Upper lobe of left lung (tissue), 4 donors: ENCODE data around the gene POGK.

Experiments used
- CTCF ChIP-seq, 6 experiments: fragments of 450-650 bp in 4 of 6; fragments of 200-600 bp in 2 of 6; sonication (generic) in 2 of 6; IDR thresholded peaks; one replicate each; pipeline ENCODE4 v1.5.1; 2016 to 2019; ENCODE audit warnings: antibody characterized with exemption in 6 of 6
- POLR2A ChIP-seq, 4 donors: fragments of 450-650 bp; IDR thresholded peaks; one replicate each; pipeline ENCODE4 v1.5.1; 2016 to 2017; ENCODE audit warnings: antibody characterized with exemption in 4 of 4, mild to moderate bottlenecking in 2 of 4
- POLR2AphosphoS5 ChIP-seq, 2 donors: sonication (generic); formaldehyde crosslinking; IDR thresholded peaks; one replicate each; pipeline ENCODE4 v1.5.1; 2017; ENCODE audit warnings: antibody characterized with exemption in 2 of 2

- TF ChIP-seq POLR2AphosphoS5 (IDR thresholded peaks at IDR 0.05) (no peak), POLR2A (IDR thresholded peaks at IDR 0.05) (no peak), CTCF (IDR thresholded peaks at IDR 0.05) (no peak)
Measured at GRCh38 chr1:166900987-166901386, 61.7 kb downstream of the POGK start.
